H1 (cell line): ENCODE measurements around the gene RBM4. TPM values are rescaled to one million over a fixed set of nuclear protein-coding genes. Genes with fewer than 3 reads are reported as not detected.

Source experiments
- CREB1 ChIP-seq: IDR thresholded peaks from 2 replicates; pipeline ENCODE4 v1.6.1; 2012; ENCODE audit warnings: inconsistent platforms
- HDAC2 ChIP-seq, 2 experiments: fragments of 300-600 bp in 1 of 2; sonication (generic) in 1 of 2; IDR thresholded peaks; 2 replicates each; pipeline ENCODE4 v1.6.1; 2011 to 2012; ENCODE audit warnings: low read depth in 2 of 2, low read length in 2 of 2, mild to moderate bottlenecking in 2 of 2, moderate library complexity in 2 of 2, borderline replicate concordance in 1 of 2, inconsistent platforms in 1 of 2
- SAP30 ChIP-seq: fragments of 300-600 bp; sonication (generic); IDR thresholded peaks from 2 replicates; pipeline ENCODE4 v1.7.1; 2012; ENCODE audit warnings: low read length, moderate library complexity, mild to moderate bottlenecking, inconsistent platforms; ENCODE audit not compliant: insufficient read depth, insufficient replicate concordance
- SIN3A ChIP-seq, 2 experiments: IDR thresholded peaks in 1 of 2; conservative IDR thresholded peaks in 1 of 2; 2 replicates each; pipeline ENCODE4 v1.6.1; 2011 to 2012; ENCODE audit warnings: low read length in 2 of 2, improper control_type of control experiment in 1 of 2, low read depth in 1 of 2, mild to moderate bottlenecking in 1 of 2
- polyA plus RNA-seq, 7 experiments: library from polyadenylated mRNA; depleted of rRNA in 3 of 7; stranded (reverse) in 5 of 7; unstranded in 2 of 7; fragments of >200 nt in 5 of 7; fragments of 200-250 nt in 2 of 7; gene quantifications; 1 replicate in 5 of 7; 2 replicates in 1 of 7; 4 replicates in 1 of 7; pipeline versions ENCODE4 v1.2.1 to v1.2.3, GENCODE V29; 2011 to 2013; ENCODE audit warnings: missing spikeins in 2 of 7, mixed read lengths in 2 of 7
- total RNA-seq: library from RNA; stranded (reverse); fragmentation: NEBNext Ultra II Directional; extraction: Animal tissue kit (Norgen Biotek cat#: 25700); gene quantifications from 2 replicates; pipeline ENCODE4 v1.2.1, GENCODE V29; 2021

Gene RBM4
- total and polyA plus RNA-seq, 2 of the 8 experiments (the other 6 are each of a cell fraction or from before 2014, with no cell fraction given) = 192 to 330 TPM

DNA sequence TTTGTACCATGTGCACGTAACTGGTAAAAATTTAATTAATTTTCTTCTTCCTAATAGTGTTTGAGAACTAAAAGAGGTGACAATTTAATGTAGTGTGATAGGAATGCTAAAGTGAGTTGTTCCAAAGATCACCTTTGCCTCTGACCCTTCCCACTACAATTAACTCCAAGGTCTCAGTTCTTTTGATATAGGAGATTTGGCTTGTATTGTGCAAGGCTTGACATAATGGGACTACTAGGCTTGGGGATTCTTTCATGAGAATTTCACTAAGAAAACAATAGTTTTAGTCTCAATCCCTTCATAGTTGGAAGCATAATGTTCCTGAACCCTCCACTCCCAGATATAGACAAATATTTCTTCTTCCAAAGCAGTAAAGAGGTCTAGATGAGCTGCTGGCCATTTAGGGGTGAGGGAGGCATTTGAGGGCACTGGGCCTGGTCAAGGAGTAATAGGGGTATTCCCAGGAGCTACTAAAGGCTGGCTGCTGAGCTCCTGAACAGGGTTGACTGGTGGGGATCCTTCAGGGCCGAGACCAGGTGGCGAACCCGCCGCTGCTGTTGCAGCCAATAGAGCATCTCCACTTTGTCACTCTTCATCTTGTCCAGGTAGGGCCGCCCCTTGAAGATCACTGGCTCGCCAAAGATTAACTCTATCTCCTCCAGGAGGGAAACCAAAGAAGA lies 48.4 kb upstream of the RBM4 start (continued):
- no peak for TF ChIP-seq HDAC2 (IDR thresholded peaks at IDR 0.05; ENCODE audit: borderline replicate concordance in 1 of 2, low read depth in 2 of 2, low read length in 2 of 2)
- no peak for TF ChIP-seq SIN3A (conservative IDR thresholded peaks at IDR 0.05 in 1 of 2, IDR thresholded peaks at IDR 0.05 in 1 of 2; ENCODE audit: low read depth in 1 of 2, low read length in 2 of 2)
- no peak for TF ChIP-seq SAP30
- no peak for TF ChIP-seq CREB1
